Natural killer cell (primary cell): ENCODE data around the gene PPFIBP2. TPM values are rescaled to one million over a fixed set of nuclear protein-coding genes. Genes with fewer than 3 reads are reported as not detected.
A peak's percentile ranks its signal among the peaks of the same experiment; 100 is the strongest.

ENCODE experiments used
- ATAC-seq, 3 donors: fragments of 150-1000 bp in 2 of 3; fragments of 200-7000 bp in 1 of 3; cut with Tn5 transposase; 1 replicate in 1 of 3; 2 replicates in 2 of 3; pipeline ENCODE4 v1.10.0; 2021; ENCODE audit warnings: mild to moderate bottlenecking in 2 of 3, moderate library complexity in 2 of 3
- DNase-seq, 2 donors: peaks; one replicate each; pipeline versions ENCODE4 v3.0.0 to v3.0.0-alpha.2; 2013 to 2021; ENCODE audit warnings: mixed read lengths in 1 of 2
- H3K27ac ChIP-seq: one replicate; pipeline ENCODE4 v1.5.1; 2013; ENCODE audit warnings: mild to moderate bottlenecking, low read length
- H3K27me3 ChIP-seq: one replicate; pipeline ENCODE4 v1.6.1; 2013; ENCODE audit warnings: low read length; ENCODE audit not compliant: control insufficient read depth, insufficient read depth
- H3K36me3 ChIP-seq: one replicate; pipeline ENCODE4 v1.6.1; 2013; ENCODE audit warnings: low read length; ENCODE audit not compliant: control insufficient read depth, insufficient read depth
- H3K4me1 ChIP-seq: one replicate; pipeline ENCODE4 v1.6.1; 2013; ENCODE audit warnings: low read length; ENCODE audit not compliant: control insufficient read depth, insufficient read depth
- H3K4me3 ChIP-seq: one replicate; pipeline ENCODE4 v1.5.1; 2013; ENCODE audit warnings: low read length
- H3K9me3 ChIP-seq: one replicate; pipeline ENCODE4 v1.6.1; 2013; ENCODE audit warnings: low read length; ENCODE audit not compliant: control insufficient read depth, insufficient read depth
- H3K27ac Mint-ChIP-seq, 2 donors: one replicate each; pipeline ENCODE4 v1.8.0; 2022; ENCODE audit warnings: mild to moderate bottlenecking in 2 of 2, mixed read lengths in 2 of 2, moderate library complexity in 1 of 2
- H3K27me3 Mint-ChIP-seq, 2 donors: one replicate each; pipeline ENCODE4 v1.8.0; 2022; ENCODE audit warnings: low read depth in 2 of 2, mixed read lengths in 2 of 2
- H3K36me3 Mint-ChIP-seq: one replicate; pipeline ENCODE4 v1.8.0; 2022; ENCODE audit warnings: mixed read lengths
- H3K4me1 Mint-ChIP-seq, 2 donors: one replicate each; pipeline ENCODE4 v1.8.0; 2022; ENCODE audit warnings: mixed read lengths in 2 of 2
- H3K4me3 Mint-ChIP-seq: one replicate; pipeline ENCODE4 v1.8.0; 2022; ENCODE audit warnings: mild to moderate bottlenecking, moderate library complexity, mixed read lengths
- H3K9me3 Mint-ChIP-seq, 2 donors: one replicate each; pipeline ENCODE4 v1.8.0; 2022; ENCODE audit warnings: mixed read lengths in 2 of 2
- WGBS: methylation state at CpG from one replicate; pipeline ENCODE4 v1.1.7; 2013; ENCODE audit warnings: missing lambda C conversion rate; ENCODE audit not compliant: insufficient coverage; 5-methylcytosine and 5-hydroxymethylcytosine counted together
- intact Hi-C: fragments of 100-400 bp; cut with micrococcal nuclease; formaldehyde crosslinking; loops from one replicate; pipeline ENCODE4 v1.14.2; 2022
- total RNA-seq, 4 donors: library from RNA; stranded (reverse); fragments of 120-200 nt in 1 of 4; gene quantifications; one replicate each; pipeline versions ENCODE4 v1.2.3 to v1.2.4, GENCODE V29; 2013 to 2022
- TF ChIP-seq, protein P1 (sequence below): fragments of 200-600 bp; IDR thresholded peaks from one replicate; pipeline ENCODE4 v1.8.0; 2022; ENCODE audit warnings: antibody characterized with exemption

The PPFIBP2 gene
- total RNA-seq, 3 donors from 2014 or later (not counting 1 experiment from before 2014, with no cell fraction given), result 15.1 to 23.7 (median 23.1) TPM

DNA sequence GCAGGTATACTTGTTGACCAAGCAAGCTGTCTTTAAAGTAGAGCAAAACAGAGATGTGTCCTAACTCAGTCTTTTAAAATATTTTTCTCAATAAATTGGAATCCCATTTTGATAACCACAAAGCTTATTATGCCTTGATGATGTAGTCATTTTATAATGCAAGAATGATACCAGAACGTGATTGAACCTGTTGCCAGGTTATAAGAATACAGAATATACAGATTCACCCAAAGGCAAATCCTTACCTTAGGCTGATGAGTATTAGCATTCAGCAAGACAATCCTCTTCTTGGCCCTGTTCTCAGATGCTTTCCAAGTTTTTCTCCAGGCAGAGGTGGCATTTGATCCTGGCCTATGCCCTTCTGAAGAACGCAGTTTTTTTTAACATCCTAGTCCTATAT, 76.1 kb downstream of the PPFIBP2 start:
- H3K4me3 Mint-ChIP-seq, result no peak overlapping the region
- H3K27me3 ChIP-seq, result no peaks in the 10 kb centered on the region
- H3K36me3 Mint-ChIP-seq, result no peaks in the 10 kb centered on the region
- peaks cover 0 to 8% of the 10 kb centered on the region in 2 donors for H3K27me3 Mint-ChIP-seq
- DNase-seq (no peak), ATAC-seq (no peak)
- no peak overlapping the region for H3K27ac ChIP-seq
- peaks cover 20 to 21% of the 10 kb centered on the region in 2 donors for H3K4me1 Mint-ChIP-seq
- no peaks in the 10 kb centered on the region for H3K9me3 ChIP-seq
- 82% methylated on average over 1 of the region's 2 CpGs for WGBS
- no peak overlapping the region for H3K4me3 ChIP-seq
- H3K27ac Mint-ChIP-seq, result no peak overlapping the region
- intact Hi-C loops, result no loop called here
- H3K4me1 ChIP-seq, result peaks cover 9% of the 10 kb centered on the region
- peaks cover 1% of the 10 kb centered on the region for H3K36me3 ChIP-seq
- TF ChIP-seq, protein P1, sequence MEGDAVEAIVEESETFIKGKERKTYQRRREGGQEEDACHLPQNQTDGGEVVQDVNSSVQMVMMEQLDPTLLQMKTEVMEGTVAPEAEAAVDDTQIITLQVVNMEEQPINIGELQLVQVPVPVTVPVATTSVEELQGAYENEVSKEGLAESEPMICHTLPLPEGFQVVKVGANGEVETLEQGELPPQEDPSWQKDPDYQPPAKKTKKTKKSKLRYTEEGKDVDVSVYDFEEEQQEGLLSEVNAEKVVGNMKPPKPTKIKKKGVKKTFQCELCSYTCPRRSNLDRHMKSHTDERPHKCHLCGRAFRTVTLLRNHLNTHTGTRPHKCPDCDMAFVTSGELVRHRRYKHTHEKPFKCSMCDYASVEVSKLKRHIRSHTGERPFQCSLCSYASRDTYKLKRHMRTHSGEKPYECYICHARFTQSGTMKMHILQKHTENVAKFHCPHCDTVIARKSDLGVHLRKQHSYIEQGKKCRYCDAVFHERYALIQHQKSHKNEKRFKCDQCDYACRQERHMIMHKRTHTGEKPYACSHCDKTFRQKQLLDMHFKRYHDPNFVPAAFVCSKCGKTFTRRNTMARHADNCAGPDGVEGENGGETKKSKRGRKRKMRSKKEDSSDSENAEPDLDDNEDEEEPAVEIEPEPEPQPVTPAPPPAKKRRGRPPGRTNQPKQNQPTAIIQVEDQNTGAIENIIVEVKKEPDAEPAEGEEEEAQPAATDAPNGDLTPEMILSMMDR, result no peak
- H3K9me3 Mint-ChIP-seq, result no peaks in the 10 kb centered on the region

DNA sequence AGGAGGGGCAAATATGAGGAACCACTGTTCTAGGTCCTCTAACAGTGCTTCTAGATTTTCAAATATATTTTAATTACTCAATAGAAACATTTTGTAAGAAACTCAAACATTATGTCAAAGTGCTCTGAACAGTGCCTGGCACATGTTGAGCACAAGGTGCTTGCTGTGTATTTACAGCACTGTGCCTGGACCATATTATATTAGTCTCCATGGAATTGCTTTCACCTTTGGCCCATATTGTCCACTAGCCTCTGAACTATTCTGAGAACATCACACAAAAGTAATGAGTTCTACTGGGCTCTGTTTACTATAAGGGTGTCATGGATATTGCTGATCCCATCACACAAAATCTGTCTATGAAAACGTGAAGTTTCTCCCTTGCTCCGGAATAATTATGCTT, 76.7 kb downstream of the PPFIBP2 start:
- intact Hi-C loops, result no loop called here
- no peak for ATAC-seq
- H3K4me3 Mint-ChIP-seq, result no peak overlapping the region

DNA sequence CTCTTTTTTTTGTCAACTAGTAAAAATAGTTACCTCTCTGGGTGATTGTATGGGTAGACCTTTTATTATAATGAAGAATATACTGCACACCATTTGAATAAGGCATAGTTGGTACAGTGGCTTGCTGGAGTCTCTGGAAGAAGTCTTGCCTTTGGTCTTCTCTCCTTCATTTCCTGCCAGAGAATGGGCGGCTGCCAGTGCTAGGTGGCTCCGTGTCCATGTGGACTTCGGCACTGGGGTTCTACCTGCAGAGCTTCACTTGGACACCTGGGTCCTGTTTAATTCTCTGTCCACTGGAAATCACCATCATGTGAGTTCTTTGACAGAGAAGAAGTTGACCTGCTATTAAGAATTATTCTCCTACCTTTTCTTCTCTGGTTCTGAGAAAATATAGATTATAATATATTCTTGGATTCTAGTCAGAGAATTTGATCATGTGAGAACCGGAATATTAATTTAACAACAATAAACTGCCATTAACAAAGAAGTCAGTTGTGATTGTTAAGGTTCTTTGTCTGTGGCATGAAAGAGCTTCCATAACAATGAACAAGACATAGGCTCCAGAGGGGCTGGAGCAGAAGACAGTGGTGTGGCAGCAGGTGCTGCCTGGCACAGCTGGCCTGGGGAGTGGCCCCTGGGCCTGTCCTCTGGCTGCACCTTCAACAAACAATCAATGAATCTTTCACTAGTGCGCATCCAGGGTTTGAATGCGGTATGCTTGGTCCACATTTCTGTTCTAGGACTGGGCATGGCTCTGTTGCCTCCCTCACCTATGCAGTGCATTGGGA, 77.5 kb downstream of the PPFIBP2 start:
- H3K27me3 Mint-ChIP-seq, result no peaks in the 10 kb centered on the region
- no peaks in the 10 kb centered on the region for H3K9me3 Mint-ChIP-seq
- H3K36me3 Mint-ChIP-seq, result no peaks in the 10 kb centered on the region
- Histone ChIP-seq H3K4me1 (peaks cover 9% of the 10 kb centered on the region), H3K27ac (no peak overlapping the region), H3K9me3 (no peaks in the 10 kb centered on the region), H3K36me3 (peaks cover 1% of the 10 kb centered on the region), H3K27me3 (no peaks in the 10 kb centered on the region), H3K4me3 (no peak overlapping the region)
- H3K4me1 Mint-ChIP-seq, result peaks cover 20 to 21% of the 10 kb centered on the region in 2 donors
- H3K4me3 Mint-ChIP-seq, result no peak overlapping the region
- WGBS, result 94% methylated on average over 5 of the region's 6 CpGs
- TF ChIP-seq, protein P1, result no peak
- intact Hi-C loops, result no loop called here
- H3K27ac Mint-ChIP-seq, result peak overlapping the region; percentile 11 to 65
- DNase-seq, result no peak
- no peak for ATAC-seq

More for the DNA sequence above, 76.7 kb downstream of the PPFIBP2 start:
- peaks cover 9% of the 10 kb centered on the region for H3K4me1 ChIP-seq
- Mint-ChIP-seq H3K36me3 (no peaks in the 10 kb centered on the region), H3K4me1 (peaks cover 20 to 21% of the 10 kb centered on the region in 2 donors), H3K27me3 (peaks cover 0 to 1% of the 10 kb centered on the region in 2 donors), H3K27ac (no peak overlapping the region), H3K9me3 (no peaks in the 10 kb centered on the region)
- DNase-seq, result no peak
- peaks cover 1% of the 10 kb centered on the region for H3K36me3 ChIP-seq
- H3K27ac ChIP-seq, result no peak overlapping the region
- 88% methylated on average over 2 of the region's 2 CpGs for WGBS
- TF ChIP-seq, protein P1, result no peak
- H3K27me3 ChIP-seq, result no peaks in the 10 kb centered on the region
- no peaks in the 10 kb centered on the region for H3K9me3 ChIP-seq
- H3K4me3 ChIP-seq, result no peak overlapping the region
